KOPT-K1 (cell line): ENCODE data around the gene FBN1.

Experiments used
- H3K27ac ChIP-seq: fragments of 200-600 bp; sonication (generic); 2 replicates; pipeline ENCODE4 v1.5.1; 2016; ENCODE audit warnings: antibody characterized with exemption, mild to moderate bottlenecking, low read depth, low read length; ENCODE audit not compliant: poor library complexity, severe bottlenecking
- H3K36me3 ChIP-seq: fragments of 200-600 bp; sonication (generic); 2 replicates; pipeline ENCODE4 v1.5.1; 2017; ENCODE audit warnings: antibody characterized with exemption, mild to moderate bottlenecking, low read length, moderate library complexity; ENCODE audit not compliant: insufficient read depth
- H3K9me3 ChIP-seq: fragments of 200-600 bp; sonication (generic); 2 replicates; pipeline ENCODE4 v1.5.1; 2017; ENCODE audit warnings: antibody characterized with exemption, low read length, mild to moderate bottlenecking; ENCODE audit not compliant: insufficient read depth, poor library complexity, severe bottlenecking

The FBN1 gene

GRCh38 chr15:48547286-48547685 is 98.2 kb downstream of the FBN1 start:
- H3K27ac ChIP-seq, result no peak overlapping the region
- H3K9me3 ChIP-seq, result no peaks in the 10 kb centered on the region
- H3K36me3 ChIP-seq, result no peaks in the 10 kb centered on the region

GRCh38 chr15:48546296-48546695 is 99.2 kb downstream of the FBN1 start:
- H3K27ac ChIP-seq, result no peak overlapping the region
- no peaks in the 10 kb centered on the region for H3K36me3 ChIP-seq
- H3K9me3 ChIP-seq, result no peaks in the 10 kb centered on the region

DNA sequence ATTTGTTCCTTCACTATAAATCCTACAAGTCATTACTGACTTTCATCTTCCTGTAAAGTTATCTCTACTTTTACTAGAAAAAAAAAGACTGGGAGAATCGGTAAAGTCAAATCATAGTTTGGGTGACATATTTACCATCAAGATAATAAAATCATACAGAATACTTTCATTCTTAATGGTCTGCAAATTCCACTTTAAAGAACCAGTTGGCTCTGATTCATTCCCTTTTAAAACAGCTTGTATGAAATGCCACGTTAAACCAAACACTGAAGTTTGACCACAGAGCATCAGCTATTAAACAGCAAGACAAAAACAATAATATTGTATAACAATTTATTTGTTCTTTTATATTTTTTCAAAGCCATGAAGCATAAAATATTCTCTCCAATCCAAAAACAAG is 100.7 kb downstream of the FBN1 start:
- H3K9me3 ChIP-seq, result no peaks in the 10 kb centered on the region
- H3K27ac ChIP-seq, result no peak overlapping the region
- H3K36me3 ChIP-seq, result no peaks in the 10 kb centered on the region

DNA sequence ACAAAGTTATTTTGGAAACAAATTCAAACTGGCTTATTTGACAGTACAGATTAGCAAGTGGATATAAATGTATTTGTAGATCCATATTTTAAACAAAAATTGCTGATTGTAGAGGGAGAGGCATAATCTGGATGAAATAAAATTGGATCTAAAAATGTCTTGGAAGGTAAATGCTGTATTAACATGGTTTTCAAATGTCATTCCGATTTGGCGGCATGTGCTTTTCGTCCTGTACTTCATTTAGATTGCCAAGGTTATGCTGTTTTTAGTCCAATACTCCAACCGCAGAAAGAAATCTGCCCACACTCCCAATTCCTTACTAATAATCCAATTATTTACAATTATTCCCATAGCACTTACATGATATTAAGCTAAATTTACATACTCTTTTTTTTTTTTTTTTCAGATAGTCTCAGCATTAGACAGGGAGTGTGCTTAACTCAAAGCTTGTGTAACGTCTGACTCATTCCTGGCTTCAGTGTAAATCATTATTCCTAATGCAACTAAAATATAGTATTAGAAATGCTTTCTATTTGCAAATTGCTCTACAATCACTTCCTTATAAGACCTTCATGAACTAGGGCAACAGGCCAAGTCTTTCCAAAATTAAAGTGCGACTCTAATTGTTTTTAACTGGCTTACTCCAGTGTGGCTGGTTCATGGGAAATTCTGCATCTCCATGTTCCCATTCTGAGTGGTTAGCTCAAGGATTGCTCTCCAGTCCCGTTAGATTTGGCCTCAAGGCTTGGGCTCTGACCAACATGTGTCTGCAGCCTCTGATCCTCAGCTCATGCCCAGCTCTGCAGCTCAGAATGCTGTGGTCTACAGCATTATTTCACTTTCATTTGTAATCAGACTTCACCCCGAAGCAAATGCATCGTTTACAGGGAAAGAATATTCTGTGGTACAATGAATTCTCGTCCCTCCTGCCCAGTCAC is 103.9 kb downstream of the FBN1 start:
- Histone ChIP-seq H3K27ac (no peak overlapping the region), H3K9me3 (no peaks in the 10 kb centered on the region), H3K36me3 (no peaks in the 10 kb centered on the region)

DNA sequence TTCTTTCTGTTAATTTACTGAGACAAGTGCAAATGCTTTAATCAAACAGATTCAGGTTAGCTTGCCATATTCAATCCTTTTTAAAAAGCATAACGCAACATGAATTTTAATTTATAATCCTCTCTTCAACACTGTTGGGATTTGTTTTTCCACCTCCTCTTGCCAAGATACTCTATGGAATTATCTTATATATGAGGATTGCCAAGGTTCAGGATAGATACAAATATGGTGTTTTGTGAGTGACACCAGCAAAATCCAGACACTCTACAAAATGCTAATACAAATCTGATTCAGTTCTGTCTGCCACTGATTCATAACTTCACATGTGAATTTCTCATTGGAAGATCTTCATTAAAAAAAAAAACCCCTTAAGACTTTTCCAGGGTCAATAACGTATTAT is 104.8 kb downstream of the FBN1 start:
- no peak overlapping the region for H3K27ac ChIP-seq

GRCh38 chr15:48538941-48539340 is 106.6 kb downstream of the FBN1 start:
- Histone ChIP-seq H3K36me3 (no peaks in the 10 kb centered on the region), H3K9me3 (no peaks in the 10 kb centered on the region), H3K27ac (no peak overlapping the region)

More for the DNA sequence above, 104.8 kb downstream of the FBN1 start:
- Histone ChIP-seq H3K9me3 (no peaks in the 10 kb centered on the region), H3K36me3 (no peaks in the 10 kb centered on the region)

DNA sequence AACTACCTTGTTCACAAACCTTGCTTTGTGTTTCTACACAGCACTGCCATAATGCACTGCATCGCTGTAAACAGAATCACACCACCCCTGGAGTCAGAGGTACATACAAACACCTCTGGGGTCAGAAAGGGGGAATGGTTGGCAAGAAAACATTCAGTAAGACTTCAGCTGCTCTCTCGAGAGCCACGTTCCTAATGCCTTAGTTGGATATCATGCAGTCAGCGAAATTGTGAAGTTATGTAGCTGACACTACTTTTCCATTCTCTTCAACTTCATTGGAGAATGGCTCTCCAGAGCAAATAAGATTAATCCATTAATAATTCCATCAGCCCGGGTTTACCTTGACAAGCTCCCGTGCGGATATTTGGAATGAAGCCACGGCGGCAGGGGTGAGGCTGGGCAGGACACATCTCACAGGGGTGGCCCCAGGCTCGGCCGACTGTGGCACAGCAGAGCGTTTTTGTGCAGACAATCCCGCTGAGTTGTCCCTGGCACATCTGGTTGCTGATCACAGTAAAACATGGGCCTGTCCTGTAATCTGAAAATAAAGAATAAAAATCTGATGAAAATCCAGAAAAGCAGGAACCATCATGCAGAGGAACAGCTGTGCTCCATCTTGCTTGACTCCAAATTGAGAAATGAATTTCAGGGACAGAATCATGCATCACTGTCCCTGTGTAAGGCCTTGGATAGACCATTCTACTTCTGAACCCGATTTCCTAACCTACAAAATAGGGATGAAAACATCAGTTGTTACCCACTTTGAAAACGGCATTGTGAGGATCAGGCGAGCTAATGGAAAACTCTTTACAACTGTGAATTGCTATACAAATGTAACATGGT is 108.0 kb downstream of the FBN1 start:
- Histone ChIP-seq H3K36me3 (no peaks in the 10 kb centered on the region), H3K9me3 (no peaks in the 10 kb centered on the region), H3K27ac (no peak overlapping the region)

- H3K27ac ChIP-seq, result no peak overlapping the region
- no peaks in the 10 kb centered on the region for H3K36me3 ChIP-seq
- no peaks in the 10 kb centered on the region for H3K9me3 ChIP-seq
These were observed 108.8 kb downstream of the FBN1 start for GRCh38 chr15:48536681-48537091.

- no peaks in the 10 kb centered on the region for H3K36me3 ChIP-seq
- H3K9me3 ChIP-seq, result no peaks in the 10 kb centered on the region
- H3K27ac ChIP-seq, result no peak overlapping the region
These were observed 111.5 kb downstream of the FBN1 start for GRCh38 chr15:48533982-48534381.

GRCh38 chr15:48532946-48533345 is 112.6 kb downstream of the FBN1 start:
- H3K36me3 ChIP-seq, result no peaks in the 10 kb centered on the region
- H3K9me3 ChIP-seq, result no peaks in the 10 kb centered on the region
- H3K27ac ChIP-seq, result no peak overlapping the region

- Histone ChIP-seq H3K27ac (no peak overlapping the region), H3K36me3 (no peaks in the 10 kb centered on the region)
These were observed 115.0 kb downstream of the FBN1 start for GRCh38 chr15:48530528-48530927.

DNA sequence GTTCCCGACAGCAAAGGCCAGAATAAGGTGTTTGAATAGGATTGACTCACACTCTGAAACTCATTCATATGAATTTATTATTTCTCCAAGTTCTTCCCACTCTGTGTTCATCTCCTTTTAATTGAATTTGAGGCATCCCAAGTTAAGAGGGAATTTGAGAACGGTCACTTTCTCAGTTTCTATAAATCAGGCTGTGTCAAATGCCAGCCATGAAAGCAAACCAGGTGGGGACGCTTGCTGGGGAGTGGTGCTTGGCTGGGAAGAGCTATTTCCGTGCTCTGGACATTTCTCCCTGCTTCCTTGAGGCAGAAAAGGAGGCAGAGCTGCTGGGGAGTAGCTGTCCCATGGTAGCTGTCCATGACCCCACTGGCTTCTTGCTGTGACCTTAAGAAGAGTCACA is 116.6 kb downstream of the FBN1 start:
- no peaks in the 10 kb centered on the region for H3K9me3 ChIP-seq
- no peaks in the 10 kb centered on the region for H3K36me3 ChIP-seq
- H3K27ac ChIP-seq, result no peak overlapping the region

More at GRCh38 chr15:48530528-48530927, 115.0 kb downstream of the FBN1 start:
- H3K9me3 ChIP-seq, result no peaks in the 10 kb centered on the region

- Histone ChIP-seq H3K9me3 (no peaks in the 10 kb centered on the region), H3K27ac (no peak overlapping the region), H3K36me3 (no peaks in the 10 kb centered on the region)
These were observed 118.0 kb downstream of the FBN1 start for GRCh38 chr15:48527517-48527916.

GRCh38 chr15:48522911-48523310 is 122.6 kb downstream of the FBN1 start:
- Histone ChIP-seq H3K9me3 (no peaks in the 10 kb centered on the region), H3K27ac (no peak overlapping the region), H3K36me3 (no peaks in the 10 kb centered on the region)

GRCh38 chr15:48522123-48522522 is 123.4 kb downstream of the FBN1 start:
- H3K27ac ChIP-seq, result no peak overlapping the region
- H3K9me3 ChIP-seq, result no peaks in the 10 kb centered on the region
- H3K36me3 ChIP-seq, result no peaks in the 10 kb centered on the region
